Spleen (tissue), 7 donors: ENCODE results near the gene GRB10.

Experiments used
- POLR2A ChIP-seq, 3 donors: fragments of 450-650 bp; IDR thresholded peaks; one replicate each; pipeline ENCODE4 v1.5.1; 2017; ENCODE audit warnings: antibody characterized with exemption in 3 of 3, mild to moderate bottlenecking in 1 of 3
- POLR2AphosphoS5 ChIP-seq, 3 donors: sonication (generic); formaldehyde crosslinking; IDR thresholded peaks; one replicate each; pipeline ENCODE4 v1.5.1; 2017; ENCODE audit warnings: antibody characterized with exemption in 3 of 3
- TF ChIP-seq, protein P1 (sequence below), 11 experiments: fragments of 200-600 bp in 7 of 11; fragments of 450-650 bp in 4 of 11; sonication (generic) in 4 of 11; IDR thresholded peaks in 8 of 11; conservative IDR thresholded peaks in 3 of 11; 1 replicate in 7 of 11; 2 replicates in 4 of 11; pipeline versions ENCODE4 v1.4.0 to v1.8.0; 2016 to 2021; ENCODE audit warnings: antibody characterized with exemption in 11 of 11, inconsistent platforms in 4 of 11, mild to moderate bottlenecking in 1 of 11
- donor health status: DM: no; HTN: no; CAD: no; lungs with moderate emphysema.
- donor health status: DM: no; HTN: no; CAD: no.
- donor health status: DM: no; HTN: no; CAD: no.

DNA sequence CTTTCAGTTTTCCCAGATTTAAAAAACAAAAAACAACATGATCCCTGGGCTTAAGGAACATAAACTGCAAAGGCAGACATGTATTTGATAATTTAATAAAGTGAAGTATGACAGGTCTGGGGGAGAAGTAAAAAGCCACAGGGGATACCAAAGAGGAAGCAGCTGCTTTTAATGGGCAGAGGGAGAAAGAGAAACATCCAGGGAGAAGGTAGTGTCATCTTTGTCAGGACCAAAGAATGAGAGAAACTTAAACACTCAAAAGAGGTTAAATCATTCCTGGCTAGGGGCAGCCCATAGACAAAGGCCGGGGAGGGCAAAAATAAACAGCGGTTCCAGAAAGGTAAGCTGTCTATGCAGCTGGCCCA, 94.5 kb downstream of the GRB10 start:
- TF ChIP-seq POLR2A (IDR thresholded peaks at IDR 0.05): no peak
- TF ChIP-seq, protein P1, sequence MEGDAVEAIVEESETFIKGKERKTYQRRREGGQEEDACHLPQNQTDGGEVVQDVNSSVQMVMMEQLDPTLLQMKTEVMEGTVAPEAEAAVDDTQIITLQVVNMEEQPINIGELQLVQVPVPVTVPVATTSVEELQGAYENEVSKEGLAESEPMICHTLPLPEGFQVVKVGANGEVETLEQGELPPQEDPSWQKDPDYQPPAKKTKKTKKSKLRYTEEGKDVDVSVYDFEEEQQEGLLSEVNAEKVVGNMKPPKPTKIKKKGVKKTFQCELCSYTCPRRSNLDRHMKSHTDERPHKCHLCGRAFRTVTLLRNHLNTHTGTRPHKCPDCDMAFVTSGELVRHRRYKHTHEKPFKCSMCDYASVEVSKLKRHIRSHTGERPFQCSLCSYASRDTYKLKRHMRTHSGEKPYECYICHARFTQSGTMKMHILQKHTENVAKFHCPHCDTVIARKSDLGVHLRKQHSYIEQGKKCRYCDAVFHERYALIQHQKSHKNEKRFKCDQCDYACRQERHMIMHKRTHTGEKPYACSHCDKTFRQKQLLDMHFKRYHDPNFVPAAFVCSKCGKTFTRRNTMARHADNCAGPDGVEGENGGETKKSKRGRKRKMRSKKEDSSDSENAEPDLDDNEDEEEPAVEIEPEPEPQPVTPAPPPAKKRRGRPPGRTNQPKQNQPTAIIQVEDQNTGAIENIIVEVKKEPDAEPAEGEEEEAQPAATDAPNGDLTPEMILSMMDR (IDR thresholded peaks at IDR 0.05 in 8 of 11, conservative IDR thresholded peaks at IDR 0.05 in 3 of 11): no peak
- no peak for TF ChIP-seq POLR2AphosphoS5 (IDR thresholded peaks at IDR 0.05)
